NOMO-1 treated with dmso at 0.1 percent for 144 hours (cell line): Measurements from ENCODE around the gene CHRNB2.

ENCODE experiments used
- DNase-seq: peaks from one replicate; lab custom pipeline; 2025; ENCODE audit not compliant: unreplicated experiment; lab: John Stamatoyannopoulos, UW

Gene CHRNB2

GRCh38 chr1:154552036-154552435 lies 15.5 kb upstream of the CHRNB2 start:
- DNase-seq = no peak

GRCh38 chr1:154553056-154554030 lies 14.2 kb upstream of the CHRNB2 start:
- DNase-seq = no peak

GRCh38 chr1:154556422-154556821 lies 11.2 kb upstream of the CHRNB2 start:
- DNase-seq = no peak

- DNase-seq = no peak
These were observed 10.2 kb upstream of the CHRNB2 start for GRCh38 chr1:154557248-154557938.

GRCh38 chr1:154557939-154558719 lies 9.4 kb upstream of the CHRNB2 start, which contains the start of gene UBE2Q1:
Gene UBE2Q1, minus strand, starts transcription at chr1:154558662. Its CDS starts 109 bp downstream, at chr1:154558553.
- DNase-seq = no peak

- DNase-seq = peak; percentile 100
These were observed 8.7 kb upstream of the CHRNB2 start for GRCh38 chr1:154558720-154559465.

GRCh38 chr1:154559466-154560044 lies 8.0 kb upstream of the CHRNB2 start:
- peak; percentile 67 for DNase-seq

- DNase-seq = no peak
These were observed 1.7 kb upstream of the CHRNB2 start for GRCh38 chr1:154565876-154566275.

- DNase-seq = no peak
These were observed 708 bp downstream of the CHRNB2 start for GRCh38 chr1:154568157-154568815.

GRCh38 chr1:154571244-154571963 lies 3.8 kb downstream of the CHRNB2 start:
- DNase-seq = no peak

- no peak for DNase-seq
These were observed 4.3 kb downstream of the CHRNB2 start for GRCh38 chr1:154571964-154572288.

- DNase-seq = no peak
These were observed 5.0 kb downstream of the CHRNB2 start for GRCh38 chr1:154572468-154573167.

GRCh38 chr1:154573168-154573510 lies 5.6 kb downstream of the CHRNB2 start:
- no peak for DNase-seq

- no peak for DNase-seq
These were observed 7.1 kb downstream of the CHRNB2 start for GRCh38 chr1:154574716-154575115.

GRCh38 chr1:154575147-154575927 lies 7.8 kb downstream of the CHRNB2 start:
- DNase-seq = no peak

GRCh38 chr1:154575951-154576566 lies 8.5 kb downstream of the CHRNB2 start:
- DNase-seq = no peak

GRCh38 chr1:154577346-154578057 lies 9.9 kb downstream of the CHRNB2 start:
- DNase-seq = no peak
